Hematopoietic multipotent progenitor cell treated with erythropoietin and hydrocortisone succinate and interleukin-3 and kit ligand, for 8 days (in vitro differentiated cells): Measurements from ENCODE around the gene MAP4K4.
A peak's percentile ranks its signal among the peaks of the same experiment; 100 is the strongest.

ENCODE experiments used
- DNase-seq: peaks from one replicate; pipeline ENCODE4 v3.0.0-alpha.2; 2015

MAP4K4 gene

DNA sequence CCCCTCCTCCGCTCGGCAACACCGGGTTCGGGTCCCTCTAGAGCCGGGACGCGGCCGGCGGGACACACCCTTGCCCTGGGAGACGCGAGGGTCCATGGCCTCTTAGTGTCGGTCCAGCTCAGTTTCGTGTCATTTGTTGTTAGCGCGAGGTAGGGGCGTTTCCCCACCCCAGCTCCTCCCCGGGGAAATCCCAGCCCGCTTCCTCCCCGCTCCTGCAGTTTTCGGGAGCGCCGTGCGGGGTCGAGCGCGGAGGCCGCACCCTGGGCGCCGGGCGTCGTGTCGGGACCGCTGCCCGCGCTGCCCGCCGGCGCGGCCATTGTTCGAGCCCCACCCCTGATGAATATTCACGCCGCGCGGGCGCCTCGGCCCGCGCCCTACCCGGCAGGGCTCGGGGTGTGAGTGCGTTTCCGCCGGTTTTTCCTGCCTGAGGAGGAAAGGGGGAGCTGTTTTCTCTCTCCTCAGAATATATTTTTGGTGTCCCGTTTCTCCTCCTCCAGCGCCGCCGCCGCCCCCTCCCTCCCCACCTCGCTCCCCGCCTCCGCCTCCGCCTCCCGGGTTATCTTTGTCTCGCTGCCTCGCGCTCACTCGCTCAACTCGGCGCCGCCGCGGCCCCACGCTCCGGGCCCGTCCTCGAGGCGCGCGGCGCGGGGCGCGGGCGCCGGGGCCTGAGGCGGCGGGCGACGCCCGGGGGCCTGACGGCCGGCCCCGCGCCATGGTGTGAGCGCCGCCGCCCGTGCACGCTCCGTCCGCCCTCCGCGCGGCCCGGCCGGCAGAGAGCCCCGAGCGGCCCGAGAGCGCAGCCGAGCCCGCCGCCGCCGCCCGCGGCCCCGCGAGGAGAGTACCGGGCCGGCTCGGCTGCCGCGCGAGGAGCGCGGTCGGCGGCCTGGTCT, at the start of gene MAP4K4:
MAP4K4 (plus strand) TSS at position 584 of the 890 bp plus-strand sequence. CDS start 374 bp downstream, outside the sequence.
- DNase-seq: peak; percentile 88

DNA sequence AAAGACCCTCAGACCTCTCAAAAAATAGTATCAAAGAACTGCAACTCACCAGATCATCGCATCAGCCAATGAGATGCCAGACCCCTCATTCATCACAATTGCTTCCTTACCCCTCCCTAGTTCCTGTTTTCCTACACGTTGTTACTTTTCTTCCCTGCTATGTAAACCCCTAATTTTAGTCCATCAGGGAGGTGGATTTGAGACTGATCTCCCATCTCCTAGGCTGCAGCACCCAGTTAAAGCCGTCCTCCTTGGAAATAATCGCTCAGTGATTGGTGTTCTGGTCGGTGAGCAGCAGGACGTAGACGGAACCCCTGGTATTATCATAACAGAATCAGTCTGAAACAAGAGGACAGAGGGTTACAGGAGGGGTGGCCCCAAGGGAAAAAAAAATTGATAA, 44.0 kb upstream of the MAP4K4 start:
- DNase-seq: no peak

DNA sequence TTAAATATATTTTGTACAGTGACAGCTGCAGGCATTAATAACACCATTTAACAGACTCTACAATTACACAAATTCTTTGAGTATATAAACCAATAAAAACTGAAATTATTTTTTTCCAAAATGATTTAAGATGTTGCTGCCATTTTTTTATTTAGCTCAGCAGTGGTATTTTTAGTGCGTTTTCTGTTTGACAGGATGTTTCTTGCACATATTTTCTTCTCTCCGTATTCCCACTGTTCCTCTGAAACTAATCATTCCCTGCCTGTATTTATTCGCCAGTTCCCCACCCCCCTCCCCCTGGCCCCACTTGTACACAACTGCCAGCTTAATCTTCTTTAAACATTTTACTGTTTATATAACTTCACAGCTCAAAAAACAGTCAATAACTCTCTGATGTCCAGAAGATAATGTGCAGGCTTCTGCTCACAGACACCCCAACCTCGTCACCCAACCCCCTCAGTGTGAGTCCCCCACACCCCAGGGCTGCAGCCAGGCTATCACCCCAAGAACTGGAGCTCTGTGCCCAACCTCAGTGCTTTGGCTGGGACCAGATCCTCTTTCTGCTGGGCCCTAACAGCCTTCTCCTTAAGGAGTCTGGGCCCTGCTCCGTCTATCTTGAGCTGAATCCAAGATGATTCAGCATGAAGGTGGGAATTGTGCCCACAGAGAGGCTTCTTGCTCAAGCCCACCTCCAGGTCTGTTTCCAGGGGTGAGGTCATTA, 41.6 kb upstream of the MAP4K4 start:
- no peak for DNase-seq

DNA sequence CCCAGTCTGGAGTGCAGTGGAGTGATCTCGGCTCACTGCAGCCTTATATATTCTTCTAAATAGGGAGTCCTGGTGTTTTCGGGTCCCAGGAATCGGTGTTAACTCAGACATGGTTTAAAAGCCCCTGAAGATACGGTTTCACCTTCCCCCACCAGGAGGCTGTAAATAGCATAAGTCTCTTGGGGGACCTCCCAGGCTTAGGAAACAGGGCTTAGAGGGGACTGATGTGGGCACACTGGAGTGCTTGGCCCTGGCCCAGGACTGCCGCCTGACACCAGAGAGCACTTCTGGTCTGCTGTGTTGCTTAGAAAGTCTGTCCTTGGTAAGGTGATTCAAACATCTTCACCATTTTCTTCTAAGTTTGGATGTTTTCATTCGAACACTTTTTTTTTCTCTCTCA, 39.7 kb upstream of the MAP4K4 start:
- no peak for DNase-seq

DNA sequence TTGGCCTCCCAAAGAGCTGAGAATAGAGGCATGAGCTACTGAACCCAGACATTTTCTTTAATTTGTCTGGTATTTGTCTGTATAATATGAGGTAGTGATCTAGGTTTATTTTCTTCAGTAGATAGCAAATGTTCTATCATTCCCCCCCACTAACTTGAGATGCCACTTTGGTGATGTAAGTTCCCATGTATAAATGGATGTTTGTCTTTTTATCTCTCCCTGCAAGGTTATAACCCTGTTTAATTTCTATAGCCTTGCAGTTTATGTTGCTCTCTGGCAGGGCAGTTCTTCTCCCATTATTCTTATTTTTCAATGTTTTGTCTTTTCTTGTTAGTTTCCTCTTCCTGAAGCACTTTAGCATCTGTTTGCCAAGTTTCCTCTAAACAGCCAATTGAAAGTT, 39.1 kb upstream of the MAP4K4 start:
- no peak for DNase-seq

DNA sequence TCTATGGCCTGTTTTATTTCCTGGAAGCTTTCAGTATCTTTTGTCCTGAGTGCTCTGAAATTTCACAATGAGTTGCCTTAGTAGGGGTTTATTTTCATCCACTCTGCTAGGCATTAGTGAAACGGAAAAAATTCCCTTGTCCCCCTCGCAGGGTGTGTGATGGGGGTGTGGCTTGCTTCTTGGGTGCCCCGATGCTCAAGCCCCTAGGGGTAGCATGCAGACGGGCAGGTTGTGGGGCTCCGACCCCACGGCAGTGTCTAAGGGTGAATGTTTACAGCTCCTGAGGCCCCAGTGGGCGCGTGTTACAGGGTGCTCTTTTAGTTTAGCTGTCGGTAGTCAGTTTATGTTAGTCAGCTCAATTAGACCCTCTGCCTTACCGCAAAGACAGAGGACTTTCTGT, 32.2 kb upstream of the MAP4K4 start:
- no peak for DNase-seq

DNA sequence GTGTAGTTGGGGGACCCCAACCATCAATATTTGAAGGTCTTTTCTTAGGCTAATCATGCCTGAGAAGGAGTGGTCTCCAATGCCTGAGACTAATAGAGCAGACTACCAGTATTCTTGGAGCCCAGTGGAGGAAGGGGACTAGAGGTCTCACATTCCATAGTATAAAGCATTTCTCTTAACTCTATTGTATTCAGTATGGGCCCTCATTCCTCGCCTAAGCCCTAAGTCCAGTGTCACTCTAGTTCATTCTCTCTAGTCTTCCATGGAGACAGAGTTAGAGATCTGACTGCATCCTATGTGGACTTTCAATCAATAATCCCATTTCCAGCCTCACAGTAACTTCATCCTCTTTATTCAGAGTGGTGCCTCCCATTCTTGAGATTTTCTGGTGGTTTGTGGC, 29.7 kb upstream of the MAP4K4 start:
- no peak for DNase-seq

DNA sequence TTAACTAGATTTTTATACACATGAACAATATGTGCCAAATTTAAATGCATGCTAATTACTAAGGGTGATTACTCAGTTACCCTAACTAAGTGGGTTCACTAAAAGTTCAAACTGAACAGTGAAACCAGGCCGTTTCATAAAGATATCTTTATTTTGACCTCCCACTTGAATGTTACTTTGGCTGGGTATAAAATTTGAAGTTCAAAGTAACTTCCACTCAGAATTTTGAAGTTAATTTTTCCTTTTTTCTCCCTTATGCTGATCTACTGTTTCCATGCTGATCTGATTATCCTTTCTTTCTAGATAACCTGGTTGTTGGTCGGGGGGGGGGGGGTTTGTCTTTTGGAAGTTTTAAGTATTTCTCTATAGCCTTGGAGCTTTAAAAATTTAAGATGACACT, 25.5 kb upstream of the MAP4K4 start:
- no peak for DNase-seq

DNA sequence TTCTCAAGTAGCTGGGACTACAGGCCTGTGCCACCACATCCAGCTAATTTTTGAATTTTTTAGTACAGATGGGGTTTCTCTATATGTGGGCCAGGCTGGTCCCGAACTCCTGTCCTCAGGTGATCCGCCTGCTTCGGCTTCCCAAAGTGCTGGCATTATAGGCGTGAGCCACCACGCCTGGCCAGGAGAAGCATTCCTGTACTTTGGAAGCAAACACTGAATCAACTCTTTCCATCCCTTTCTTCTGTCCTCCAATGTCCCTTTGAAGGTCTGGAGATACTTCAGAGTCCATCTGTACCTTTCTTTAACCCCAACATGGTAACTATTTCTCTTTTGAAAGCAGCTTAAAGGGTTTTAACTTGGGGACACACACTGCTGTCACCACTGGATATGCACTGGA, 23.6 kb upstream of the MAP4K4 start:
- DNase-seq: no peak

DNA sequence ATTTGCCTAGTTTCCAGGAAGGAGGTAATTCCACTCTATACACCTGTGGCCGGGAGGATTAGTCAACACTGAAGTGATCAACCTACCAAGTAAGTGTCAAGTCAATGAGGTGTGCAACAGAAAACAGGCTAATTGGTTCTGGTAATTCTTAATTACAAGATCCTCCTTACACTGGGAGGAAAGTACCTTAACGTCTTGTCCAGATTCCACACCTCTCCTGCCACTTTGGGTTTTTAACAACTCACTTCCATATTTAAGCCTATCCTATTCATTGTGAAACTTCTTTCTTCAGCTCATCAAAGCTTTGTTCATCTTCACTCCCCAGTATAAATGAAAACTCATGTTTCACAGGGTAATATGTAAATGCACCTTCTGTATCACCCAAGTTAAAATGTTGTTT, 22.0 kb upstream of the MAP4K4 start:
- no peak for DNase-seq

DNA sequence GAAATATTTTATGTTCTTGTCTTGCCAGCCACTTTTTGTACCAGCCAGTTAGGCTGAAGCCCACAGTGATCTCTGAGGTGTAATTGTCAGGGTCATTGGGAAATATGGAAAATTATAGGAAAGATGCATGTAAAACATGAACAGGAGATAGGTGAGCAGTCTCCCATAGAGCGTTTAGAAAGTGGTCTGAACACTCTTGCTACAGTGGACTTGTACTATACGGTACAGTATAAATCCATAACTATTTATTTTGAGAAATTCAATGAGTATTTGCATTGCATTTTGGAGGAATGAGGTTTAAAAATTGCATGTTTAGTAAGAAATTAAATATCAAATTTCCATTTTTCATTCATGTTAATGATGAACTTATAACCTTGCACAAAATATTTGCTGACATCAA, 20.8 kb upstream of the MAP4K4 start:
- DNase-seq: no peak

DNA sequence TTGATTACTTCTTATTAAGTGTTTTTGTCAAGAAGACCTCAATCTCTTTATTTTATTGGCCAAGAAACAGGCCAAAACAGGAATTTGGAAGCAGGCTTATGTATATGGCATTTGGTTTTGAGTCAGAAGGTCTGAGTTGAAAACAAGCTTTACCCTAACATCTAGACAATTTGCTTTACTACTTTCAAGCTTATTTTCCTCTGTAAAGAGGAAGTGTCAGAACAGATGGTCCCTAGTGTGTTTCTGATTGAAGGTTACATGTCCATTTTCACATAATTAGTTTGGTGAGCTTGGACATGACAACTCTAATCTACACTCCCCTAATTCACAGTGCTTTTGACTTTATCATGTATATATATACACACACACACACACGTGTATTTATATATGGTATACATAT, 19.8 kb upstream of the MAP4K4 start:
- DNase-seq: no peak

DNA sequence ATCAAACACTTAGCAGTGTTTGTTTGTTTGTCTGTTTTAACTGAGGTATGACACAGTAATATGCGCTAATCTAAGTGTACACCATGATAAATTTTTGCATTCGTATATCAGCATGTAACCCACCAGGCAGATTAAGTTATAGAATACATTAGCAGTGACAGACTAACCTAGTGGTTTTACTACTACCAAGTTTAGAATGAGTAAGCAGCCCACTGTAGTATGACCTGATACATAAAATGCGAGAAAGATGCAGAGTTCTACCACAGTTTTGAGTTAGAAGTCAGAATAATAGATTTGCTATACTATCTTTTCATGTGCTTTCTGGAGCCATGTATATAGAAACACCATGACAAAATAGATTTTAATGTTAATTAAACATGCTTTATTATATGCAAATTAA, 19.1 kb upstream of the MAP4K4 start:
- no peak for DNase-seq

DNA sequence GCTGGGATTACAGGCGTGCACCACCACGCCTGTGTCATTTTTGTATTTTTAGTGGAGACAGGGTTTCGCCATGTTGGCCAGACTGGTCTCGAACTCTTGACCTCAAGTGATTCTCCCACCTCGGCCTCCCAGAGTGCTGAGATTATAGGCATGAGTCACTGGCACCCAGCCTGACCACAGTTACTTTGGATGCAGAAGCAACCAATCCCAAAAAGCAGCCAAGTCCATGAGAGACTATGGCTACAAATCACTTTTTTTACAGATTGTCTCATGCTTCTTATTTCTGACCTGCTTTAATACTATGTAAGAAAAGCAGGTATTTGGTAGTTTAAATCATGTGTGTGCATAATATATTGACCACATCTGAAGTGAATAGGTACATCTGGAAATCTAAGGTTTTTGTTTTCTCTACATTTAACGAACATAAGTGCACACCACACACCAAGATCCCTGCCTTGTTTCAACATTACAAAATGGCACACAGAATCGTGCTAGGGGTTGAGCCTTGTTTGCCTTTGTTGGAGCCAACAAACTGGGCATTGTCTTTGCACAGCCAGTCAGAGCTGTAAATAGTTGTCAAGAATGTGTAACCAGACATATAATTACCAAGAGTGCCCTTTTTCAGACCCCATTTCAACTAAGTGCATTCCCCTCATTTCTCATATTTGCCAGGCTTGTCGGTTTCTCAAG, 18.3 kb upstream of the MAP4K4 start:
- DNase-seq: no peak

DNA sequence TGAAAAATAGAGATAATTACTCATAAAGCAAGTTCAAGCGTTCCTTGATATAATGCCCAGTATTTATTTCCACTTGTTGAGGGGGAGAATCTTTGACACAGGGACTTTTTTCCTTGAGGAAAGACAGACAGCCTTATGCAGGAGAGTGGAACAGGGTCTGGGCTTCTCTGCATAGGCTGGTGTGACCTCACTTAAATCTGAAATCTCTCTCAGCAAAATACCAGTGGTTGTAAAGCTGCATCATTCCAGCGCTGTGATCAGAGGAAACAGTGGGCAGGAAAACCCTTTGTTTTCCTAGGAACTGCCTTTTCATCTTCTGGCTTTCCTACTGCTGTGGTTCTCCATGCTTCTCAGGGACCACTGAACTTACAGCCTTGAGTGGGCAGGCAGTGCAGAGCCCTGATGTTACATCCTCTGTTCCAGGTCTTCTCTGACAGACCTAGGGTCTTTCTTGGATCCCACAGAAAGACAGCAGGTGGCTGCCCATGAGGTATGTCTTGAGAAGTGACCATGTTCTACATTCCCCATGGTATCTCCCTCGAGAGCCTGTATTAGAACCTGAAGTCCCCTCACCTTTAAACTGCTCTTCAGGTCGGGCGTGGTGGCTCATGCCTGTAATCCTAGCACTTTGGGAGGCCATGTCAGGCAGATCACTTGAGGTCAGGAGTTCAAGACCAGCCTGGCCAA, 17.6 kb upstream of the MAP4K4 start:
- DNase-seq: no peak

DNA sequence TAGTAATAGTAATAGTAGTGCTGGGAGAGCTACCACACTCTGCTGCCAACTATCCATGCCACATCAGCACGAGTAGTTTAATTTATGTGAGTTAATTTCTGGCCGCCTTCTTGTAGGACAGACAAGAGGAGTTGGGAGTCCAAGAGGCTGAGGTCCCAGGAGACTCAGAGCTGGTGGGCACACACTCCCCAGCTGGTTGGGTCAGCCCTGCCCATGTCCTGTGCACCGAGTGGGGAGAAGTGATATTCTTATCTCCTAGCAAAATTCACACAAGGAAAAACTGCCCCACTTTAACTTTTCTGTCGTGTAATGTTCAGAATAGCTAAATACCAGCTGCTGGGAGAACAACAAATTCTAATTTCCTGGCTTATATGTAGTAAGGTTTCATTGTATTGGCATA, 15.2 kb upstream of the MAP4K4 start:
- peak; percentile 93 for DNase-seq

DNA sequence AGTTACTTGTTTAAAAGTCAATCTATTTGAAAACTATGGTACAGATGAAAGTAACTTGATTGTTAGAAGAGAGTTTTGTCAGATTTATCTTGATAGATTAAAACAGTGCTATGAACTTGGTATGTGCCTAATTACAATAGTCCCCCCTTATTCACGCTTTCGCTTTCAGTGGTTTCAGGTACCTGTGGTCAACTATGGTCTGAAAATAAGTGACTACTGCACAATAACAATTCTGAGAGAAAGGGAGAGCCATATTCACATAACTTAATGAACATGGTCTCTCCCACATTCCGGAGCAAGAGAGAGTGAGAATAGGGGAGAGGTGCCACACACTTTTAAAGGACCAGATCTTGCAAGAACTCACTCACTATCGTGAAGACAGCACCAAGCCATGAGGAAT, 13.2 kb upstream of the MAP4K4 start:
- no peak for DNase-seq

DNA sequence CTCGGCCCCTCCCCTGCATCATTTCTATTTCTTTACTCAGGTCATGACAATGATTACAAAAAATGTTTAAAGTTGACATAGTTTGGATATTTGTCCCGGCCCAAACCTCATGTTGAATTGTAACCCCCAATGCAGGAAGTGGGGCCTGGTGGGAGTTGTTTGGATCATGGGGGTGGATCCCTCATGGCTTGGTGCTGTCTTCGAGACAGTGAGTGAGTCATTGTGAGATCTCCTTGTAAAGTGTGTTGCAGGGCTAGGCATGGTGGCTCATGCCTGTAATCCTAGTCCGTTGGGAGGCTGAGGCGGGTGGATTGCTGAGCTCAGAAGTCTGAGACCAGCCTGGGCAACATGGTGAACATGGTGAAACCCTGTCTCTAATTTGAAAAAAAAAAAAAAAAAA, 9.2 kb upstream of the MAP4K4 start:
- DNase-seq: no peak

DNA sequence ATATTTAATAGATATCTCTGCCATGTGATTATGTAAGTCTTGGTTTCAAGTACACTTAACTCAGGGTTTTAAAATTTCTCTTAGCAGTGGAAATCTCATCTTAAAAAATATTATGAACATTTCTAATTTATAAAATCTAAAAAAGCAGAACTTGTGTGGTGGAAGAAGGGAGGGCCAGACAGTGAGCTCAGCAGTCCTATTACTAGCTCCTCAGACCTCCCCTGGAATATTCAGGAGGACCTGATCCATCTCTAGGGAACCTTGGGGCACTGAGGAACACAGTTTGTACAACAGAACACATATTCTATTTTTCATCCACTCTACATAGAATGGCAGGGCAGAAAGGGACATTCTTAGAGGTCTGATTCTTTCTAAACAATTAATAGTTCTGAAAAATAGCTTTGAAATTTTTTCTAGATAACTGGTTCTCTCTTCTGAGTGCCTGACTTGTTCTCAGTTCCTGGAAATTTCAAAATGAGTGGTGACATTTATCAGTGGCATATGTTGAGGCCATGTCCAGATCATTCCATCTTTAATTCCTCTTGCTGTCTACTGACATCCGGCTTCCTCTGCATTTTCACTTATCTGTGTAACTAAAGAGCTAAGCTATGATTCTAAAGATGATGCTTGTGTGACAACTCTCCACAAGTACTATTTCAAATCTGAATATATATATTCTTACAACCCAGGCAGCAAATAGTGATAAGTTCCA, 8.2 kb upstream of the MAP4K4 start:
- DNase-seq: peak; percentile 87

DNA sequence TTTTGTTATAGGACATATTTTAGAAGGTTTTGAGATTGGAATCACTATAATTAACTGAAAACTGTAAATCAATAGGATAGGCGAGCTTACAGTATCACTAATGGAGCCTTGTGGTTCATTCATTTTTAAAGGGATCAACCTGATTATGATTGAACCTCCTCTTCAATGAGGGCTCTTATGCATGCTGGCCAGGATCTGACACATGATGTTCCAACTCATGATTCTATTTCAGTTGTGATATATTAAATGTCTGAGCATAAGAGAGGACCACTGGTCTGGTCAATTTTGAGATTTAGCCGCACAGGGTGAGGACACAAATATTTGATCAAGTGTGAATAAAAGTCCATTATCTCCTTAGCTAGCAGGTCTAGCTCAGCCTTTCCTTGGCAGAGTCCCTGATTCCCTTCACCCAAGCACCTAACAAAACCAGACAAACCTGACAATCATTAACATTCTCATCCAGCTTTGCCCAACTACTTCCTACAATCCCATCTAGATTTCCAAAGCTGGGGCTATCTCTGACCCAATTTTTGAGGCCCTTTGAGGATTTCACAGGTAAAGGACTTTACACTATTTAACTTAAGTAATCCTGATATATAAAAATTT, 6.9 kb upstream of the MAP4K4 start:
- no peak for DNase-seq

DNA sequence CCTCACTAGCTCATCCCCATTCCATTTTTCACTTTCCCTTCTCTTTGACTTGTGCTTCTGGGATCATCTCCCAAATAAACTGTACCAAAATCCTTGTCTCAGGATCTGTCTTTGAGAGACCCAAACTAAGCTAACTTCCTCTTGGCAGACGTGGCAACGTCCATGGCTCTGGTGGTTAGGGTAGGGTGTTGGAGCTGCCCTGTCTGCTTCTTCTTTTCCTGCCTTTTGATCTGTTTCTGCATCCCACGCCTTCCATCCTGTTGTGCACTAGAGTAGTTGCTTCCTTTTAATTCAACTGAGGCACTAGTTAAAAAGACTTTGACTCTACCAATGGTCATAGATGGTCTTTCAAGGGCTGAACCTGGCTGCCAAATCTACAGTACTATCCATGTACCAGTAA, 5.5 kb upstream of the MAP4K4 start:
- DNase-seq: no peak

DNA sequence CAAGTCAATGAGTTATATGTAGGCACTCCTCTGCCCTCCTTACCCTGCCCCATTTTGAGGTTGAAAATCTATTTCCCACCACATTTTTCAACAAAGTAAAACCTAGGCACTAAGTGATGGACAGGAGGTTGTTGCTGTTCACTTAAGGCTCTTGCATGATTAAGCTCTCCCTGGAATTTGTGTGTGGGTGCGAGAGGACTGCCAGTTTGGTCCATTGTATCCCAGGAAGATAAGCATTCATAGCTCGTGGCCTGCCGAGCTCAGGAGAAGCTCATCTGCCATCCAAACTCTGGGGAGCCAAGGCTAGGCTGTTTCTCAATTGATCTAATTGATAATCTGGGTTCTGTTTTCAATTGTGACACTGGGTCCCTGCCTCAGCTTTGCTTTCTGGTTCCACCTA, 4.7 kb upstream of the MAP4K4 start:
- DNase-seq: no peak
